Fibroblast of peridontal ligament (primary cell): ENCODE data around the gene MAP4.
"Not testable (repeated sequence)": the region's sequence is repeated elsewhere in the genome, so short reads cannot be mapped to it uniquely, and the experiment has no call there.

Source experiments
- DNase-seq: peaks from one replicate; pipeline ENCODE4 v3.0.0-alpha.2; 2010; ENCODE audit errors: extremely low read depth

The MAP4 gene

GRCh38 chr3:48016301-48016973 lies at the start of gene MAP4:
MAP4 (minus strand) TSS chr3:48016416; CDS start chr3:47998860, 17,556 bp downstream.
- peak; percentile 36 for DNase-seq

GRCh38 chr3:48065035-48065434 lies 48.8 kb upstream of the MAP4 start:
- no peak for DNase-seq

- no peak for DNase-seq
Measured at GRCh38 chr3:48064292-48064829, 48.1 kb upstream of the MAP4 start.

GRCh38 chr3:48061586-48061985 lies 45.4 kb upstream of the MAP4 start:
- DNase-seq = not testable (repeated sequence)

- DNase-seq = no peak
Measured at GRCh38 chr3:48058091-48058490, 41.9 kb upstream of the MAP4 start.

GRCh38 chr3:48057521-48057920 lies 41.3 kb upstream of the MAP4 start:
- peak; percentile 46 for DNase-seq

GRCh38 chr3:48047841-48048464 lies 31.7 kb upstream of the MAP4 start:
- DNase-seq = no peak

- DNase-seq = peak; percentile 33
Measured at GRCh38 chr3:48042071-48042760, 26.0 kb upstream of the MAP4 start.

- peak; percentile 79 for DNase-seq
Measured at GRCh38 chr3:48039487-48040190, 23.4 kb upstream of the MAP4 start.

- no peak for DNase-seq
Measured at GRCh38 chr3:48038971-48039481, 22.8 kb upstream of the MAP4 start.

GRCh38 chr3:48034000-48034516 lies 17.8 kb upstream of the MAP4 start:
- peak; percentile 75 for DNase-seq

GRCh38 chr3:48030188-48030587 lies 14.0 kb upstream of the MAP4 start:
- DNase-seq = no peak

GRCh38 chr3:48026951-48027908 lies 11.0 kb upstream of the MAP4 start:
- DNase-seq = no peak

GRCh38 chr3:48026098-48026497 lies 9.9 kb upstream of the MAP4 start:
- DNase-seq = no peak

GRCh38 chr3:48024401-48024800 lies 8.2 kb upstream of the MAP4 start:
- DNase-seq = peak; percentile 66

GRCh38 chr3:48023377-48023776 lies 7.2 kb upstream of the MAP4 start:
- DNase-seq = no peak

- DNase-seq = no peak
Measured at GRCh38 chr3:48022178-48022577, 6.0 kb upstream of the MAP4 start.

GRCh38 chr3:48018841-48019240 lies 2.6 kb upstream of the MAP4 start:
- DNase-seq = peak; percentile 56

- peak; percentile 39 for DNase-seq
Measured at GRCh38 chr3:48015431-48016180, 610 bp downstream of the MAP4 start.

GRCh38 chr3:48014358-48014757 lies 1.9 kb downstream of the MAP4 start:
- no peak for DNase-seq
